Measurements from ENCODE around the gene KRTAP10-10. TPM values are rescaled to one million over a fixed set of nuclear protein-coding genes. Genes with fewer than 3 reads are reported as not detected.

The KRTAP10-10 gene
- total and polyA plus RNA-seq, 10 donors, result not detected

DNA sequence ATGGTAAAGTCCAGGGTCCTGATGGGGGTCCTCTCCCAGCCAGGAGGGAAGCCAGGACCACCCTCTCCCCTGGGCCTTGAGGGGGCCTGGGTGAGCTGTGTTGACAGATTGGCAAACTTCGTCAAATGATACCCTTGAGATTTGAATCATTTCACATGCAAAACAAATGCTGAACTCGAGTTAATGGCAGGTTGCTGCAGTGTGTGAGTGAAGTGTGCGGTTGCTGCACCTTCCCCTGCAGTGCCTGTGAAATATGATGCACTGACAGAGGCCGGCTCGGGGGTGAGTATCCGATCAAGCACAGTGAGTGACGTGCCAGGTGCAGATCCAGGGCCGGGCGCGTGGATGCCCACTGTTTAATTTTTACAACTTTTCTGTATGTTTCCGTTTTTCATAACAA is 50.5 kb downstream of the KRTAP10-10 start:
- no peak overlapping the region for H3K27ac ChIP-seq
- no peak for TF ChIP-seq POLR2AphosphoS5 (IDR thresholded peaks at IDR 0.05)
- H3K4me3 ChIP-seq, result no peak overlapping the region
- 79 to 91% (median 80%) methylated on average over 11 of the region's 11 CpGs for WGBS, 5 donors
- H3K36me3 ChIP-seq, result no peaks in the 10 kb centered on the region
- intact Hi-C loops (cut with DNase I; ENCODE audit: low total_unique reads), result no loop called here
- peaks cover 0 to 30% (median 0%) of the 10 kb centered on the region in 7 donors for H3K27me3 ChIP-seq (replicated peaks in 1 of 7)
- DNase-seq, result no peak
- H3K4me1 ChIP-seq, result no peaks in the 10 kb centered on the region
- peaks cover 0 to 10% (median 5%) of the 10 kb centered on the region in 8 donors for H3K9me3 ChIP-seq

Small RNA genes within 50 kb of the gene (small RNA-seq; reads per million reads assigned to genes)
- 0 reads per million in 4 donors for gene KRTAP12-6P

Other genes with a start within 250 kb of the KRTAP10-10 start
- 1 to 10 TPM; 1.3 to 4.9 (median 3.4) TPM for gene LRRC3, start 181.8 kb upstream of the KRTAP10-10 start, total RNA-seq
- under 1 TPM; 0.24 to 0.86 (median 0.26) TPM for gene LRRC3, start 181.8 kb upstream of the KRTAP10-10 start, polyA plus RNA-seq
- gene KRTAP10-1, start 97.2 kb upstream of the KRTAP10-10 start, total RNA-seq, result not detected
- not detected for gene KRTAP10-1, start 97.2 kb upstream of the KRTAP10-10 start, polyA plus RNA-seq
- gene KRTAP10-2, start 85.9 kb upstream of the KRTAP10-10 start, total RNA-seq, result not detected
- gene KRTAP10-2, start 85.9 kb upstream of the KRTAP10-10 start, polyA plus RNA-seq, result not detected
- not detected for gene KRTAP10-3, start 78.6 kb upstream of the KRTAP10-10 start, total RNA-seq
- gene KRTAP10-3, start 78.6 kb upstream of the KRTAP10-10 start, polyA plus RNA-seq, result not detected
- not detected for gene KRTAP10-4, start 63.6 kb upstream of the KRTAP10-10 start, total RNA-seq
- not detected for gene KRTAP10-4, start 63.6 kb upstream of the KRTAP10-10 start, polyA plus RNA-seq
- not detected for gene KRTAP10-5, start 56.8 kb upstream of the KRTAP10-10 start, total RNA-seq
- gene KRTAP10-5, start 56.8 kb upstream of the KRTAP10-10 start, polyA plus RNA-seq, result not detected
- gene KRTAP10-6, start 44.9 kb upstream of the KRTAP10-10 start, total RNA-seq, result not detected
- gene KRTAP10-6, start 44.9 kb upstream of the KRTAP10-10 start, polyA plus RNA-seq, result not detected
- gene KRTAP10-7, start 36.8 kb upstream of the KRTAP10-10 start, total RNA-seq, result not detected
- not detected for gene KRTAP10-7, start 36.8 kb upstream of the KRTAP10-10 start, polyA plus RNA-seq
- not detected for gene KRTAP10-8, start 25.3 kb upstream of the KRTAP10-10 start, total RNA-seq
- gene KRTAP10-8, start 25.3 kb upstream of the KRTAP10-10 start, polyA plus RNA-seq, result not detected
- gene KRTAP10-9, start 10.3 kb upstream of the KRTAP10-10 start, total RNA-seq, result not detected
- not detected for gene KRTAP10-9, start 10.3 kb upstream of the KRTAP10-10 start, polyA plus RNA-seq
- not detected for gene KRTAP10-11, start 9.1 kb downstream of the KRTAP10-10 start, total RNA-seq
- not detected for gene KRTAP10-11, start 9.1 kb downstream of the KRTAP10-10 start, polyA plus RNA-seq
- gene KRTAP12-4, start 17.3 kb downstream of the KRTAP10-10 start, total RNA-seq, result not detected
- gene KRTAP12-4, start 17.3 kb downstream of the KRTAP10-10 start, polyA plus RNA-seq, result not detected
- gene KRTAP12-3, start 20.6 kb downstream of the KRTAP10-10 start, total RNA-seq, result not detected
- not detected for gene KRTAP12-3, start 20.6 kb downstream of the KRTAP10-10 start, polyA plus RNA-seq
- gene KRTAP12-2, start 29.6 kb downstream of the KRTAP10-10 start, total RNA-seq, result not detected
- gene KRTAP12-2, start 29.6 kb downstream of the KRTAP10-10 start, polyA plus RNA-seq, result not detected
- gene KRTAP12-1, start 44.8 kb downstream of the KRTAP10-10 start, total RNA-seq, result not detected
- not detected for gene KRTAP12-1, start 44.8 kb downstream of the KRTAP10-10 start, polyA plus RNA-seq
- not detected for gene KRTAP10-12, start 59.8 kb downstream of the KRTAP10-10 start, total RNA-seq
- gene KRTAP10-12, start 59.8 kb downstream of the KRTAP10-10 start, polyA plus RNA-seq, result not detected
- gene TSPEAR, start 74.2 kb downstream of the KRTAP10-10 start, total RNA-seq, result under 1 TPM in 1 of 7 donors, not detected in 6; 0.22 TPM
- under 1 TPM in 2 of 3 donors, not detected in 1; 0.02 to 0.03 TPM for gene TSPEAR, start 74.2 kb downstream of the KRTAP10-10 start, polyA plus RNA-seq
- gene UBE2G2, start 164.5 kb downstream of the KRTAP10-10 start, total RNA-seq, result 100 to 1,000 TPM in 3 of 7 donors, 10 to 100 TPM in 4; 81.1 to 125 (median 93.8) TPM
- 10 to 100 TPM; 39.4 to 58.0 (median 46.9) TPM for gene UBE2G2, start 164.5 kb downstream of the KRTAP10-10 start, polyA plus RNA-seq
- gene SUMO3, start 180.7 kb downstream of the KRTAP10-10 start, total RNA-seq, result 100 to 1,000 TPM in 1 of 7 donors, 10 to 100 TPM in 6; 62.2 to 101 (median 68.6) TPM
- gene SUMO3, start 180.7 kb downstream of the KRTAP10-10 start, polyA plus RNA-seq, result 10 to 100 TPM; 38.2 to 90.7 (median 57.9) TPM
- gene PTTG1IP, start 236.3 kb downstream of the KRTAP10-10 start, total RNA-seq, result 100 to 1,000 TPM; 121 to 189 (median 165) TPM
- gene PTTG1IP, start 236.3 kb downstream of the KRTAP10-10 start, polyA plus RNA-seq, result 10 to 100 TPM; 57.6 to 69.3 (median 64.9) TPM